Breast epithelium (tissue), 3 donors: Measurements from ENCODE around the gene CLEC11A.

Experiments
- POLR2A ChIP-seq: fragments of 450-650 bp; IDR thresholded peaks from one replicate; pipeline ENCODE4 v1.6.1; 2016; ENCODE audit warnings: antibody characterized with exemption, mild to moderate bottlenecking, moderate library complexity
- POLR2AphosphoS5 ChIP-seq, 3 donors: sonication (generic); formaldehyde crosslinking; IDR thresholded peaks; one replicate each; pipeline ENCODE4 v1.6.1; 2017; ENCODE audit warnings: antibody characterized with exemption in 3 of 3
- TF ChIP-seq, protein P1 (sequence below), 3 donors: fragments of 450-650 bp; IDR thresholded peaks; one replicate each; pipeline ENCODE4 v1.5.1; 2016 to 2017; ENCODE audit warnings: antibody characterized with exemption in 3 of 3, mild to moderate bottlenecking in 3 of 3, moderate library complexity in 3 of 3

DNA sequence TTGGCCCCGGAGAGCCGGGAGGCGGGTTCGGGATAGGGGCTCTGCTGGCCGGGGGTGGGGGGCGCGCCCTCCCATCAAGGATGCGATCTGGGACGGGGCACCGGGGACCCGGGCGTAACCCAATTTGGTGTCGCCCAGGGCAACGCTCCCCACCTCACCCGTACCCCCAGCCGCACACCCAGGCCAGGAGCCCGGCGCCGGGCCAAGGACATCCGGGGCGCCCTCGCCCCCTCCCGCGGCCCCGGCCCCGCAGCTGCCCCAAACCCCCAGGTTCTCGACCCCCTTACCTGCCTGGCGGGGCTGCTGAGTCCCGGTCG lies 4.1 kb upstream of the CLEC11A start:
- TF ChIP-seq, protein P1, sequence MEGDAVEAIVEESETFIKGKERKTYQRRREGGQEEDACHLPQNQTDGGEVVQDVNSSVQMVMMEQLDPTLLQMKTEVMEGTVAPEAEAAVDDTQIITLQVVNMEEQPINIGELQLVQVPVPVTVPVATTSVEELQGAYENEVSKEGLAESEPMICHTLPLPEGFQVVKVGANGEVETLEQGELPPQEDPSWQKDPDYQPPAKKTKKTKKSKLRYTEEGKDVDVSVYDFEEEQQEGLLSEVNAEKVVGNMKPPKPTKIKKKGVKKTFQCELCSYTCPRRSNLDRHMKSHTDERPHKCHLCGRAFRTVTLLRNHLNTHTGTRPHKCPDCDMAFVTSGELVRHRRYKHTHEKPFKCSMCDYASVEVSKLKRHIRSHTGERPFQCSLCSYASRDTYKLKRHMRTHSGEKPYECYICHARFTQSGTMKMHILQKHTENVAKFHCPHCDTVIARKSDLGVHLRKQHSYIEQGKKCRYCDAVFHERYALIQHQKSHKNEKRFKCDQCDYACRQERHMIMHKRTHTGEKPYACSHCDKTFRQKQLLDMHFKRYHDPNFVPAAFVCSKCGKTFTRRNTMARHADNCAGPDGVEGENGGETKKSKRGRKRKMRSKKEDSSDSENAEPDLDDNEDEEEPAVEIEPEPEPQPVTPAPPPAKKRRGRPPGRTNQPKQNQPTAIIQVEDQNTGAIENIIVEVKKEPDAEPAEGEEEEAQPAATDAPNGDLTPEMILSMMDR (IDR thresholded peaks at IDR 0.05) = no peak
- no peak for TF ChIP-seq POLR2A
- no peak for TF ChIP-seq POLR2AphosphoS5 (IDR thresholded peaks at IDR 0.05)
